ENCODE results near the gene TRUB1. TPM values are rescaled to one million over a fixed set of nuclear protein-coding genes. Genes with fewer than 3 reads are reported as not detected.

The TRUB1 gene
- total and polyA plus RNA-seq, 2 donors (not counting 1 experiment from before 2014, with no cell fraction given), result 19.6 to 38.5 TPM

GRCh38 chr10:114990991-114991390 lies 53.0 kb downstream of the TRUB1 start:
- Histone ChIP-seq H2AFZ (ENCODE audit: low read length) (no peak overlapping the region), H3K9me3 (ENCODE audit: control insufficient read depth, insufficient read depth, low read depth, low read length) (no peaks in the 10 kb centered on the region)

GRCh38 chr10:114992189-114992775 lies 54.3 kb downstream of the TRUB1 start:
- no peaks in the 10 kb centered on the region for H4K20me1 ChIP-seq (ENCODE audit: control insufficient read depth, extremely low read depth, insufficient read depth, low read length)
- no peak for DNase-seq (ENCODE audit: low read depth in 2 of 2)
- no peak overlapping the region for H3K4me3 ChIP-seq (replicated peaks in 1 of 4; ENCODE audit: control extremely low read depth in 1 of 4, insufficient read depth in 1 of 4, low read depth in 3 of 4, low read length in 4 of 4)
- no peak overlapping the region for H3K27ac ChIP-seq (ENCODE audit: insufficient read depth, low read length)
- H2AFZ ChIP-seq (ENCODE audit: low read length), result no peak overlapping the region
- H3K36me3 ChIP-seq (ENCODE audit: control insufficient read depth, insufficient read depth, low read length), result no peaks in the 10 kb centered on the region
- H3K4me2 ChIP-seq (ENCODE audit: extremely low read depth, insufficient read depth, low read length), result no peak overlapping the region
- no peaks in the 10 kb centered on the region for H3K27me3 ChIP-seq (ENCODE audit: control insufficient read depth, insufficient read depth, low read length)
- no peaks in the 10 kb centered on the region for H3K79me2 ChIP-seq (ENCODE audit: control insufficient read depth, insufficient read depth, low read length)
- no peak for TF ChIP-seq CTCF (conservative IDR thresholded peaks at IDR 0.05 in 1 of 2, IDR thresholded peaks at IDR 0.05 in 1 of 2; ENCODE audit: low read depth in 1 of 2, low read length in 2 of 2)
- TF ChIP-seq EZH2 (IDR thresholded peaks at IDR 0.05; ENCODE audit: low read length, missing control alignments), result no peak
- H3K4me1 ChIP-seq (ENCODE audit: control insufficient read depth, extremely low read depth, insufficient read depth, low read length), result peaks cover 8% of the 10 kb centered on the region
- no peaks in the 10 kb centered on the region for H3K9me3 ChIP-seq (ENCODE audit: control insufficient read depth, insufficient read depth, low read depth, low read length)
- H3K9ac ChIP-seq (ENCODE audit: insufficient read depth, low read length), result no peak overlapping the region

More at GRCh38 chr10:114990991-114991390, 53.0 kb downstream of the TRUB1 start:
- no peak overlapping the region for H3K9ac ChIP-seq (ENCODE audit: insufficient read depth, low read length)
- TF ChIP-seq CTCF (conservative IDR thresholded peaks at IDR 0.05 in 1 of 2, IDR thresholded peaks at IDR 0.05 in 1 of 2; ENCODE audit: low read depth in 1 of 2, low read length in 2 of 2), result no peak
- TF ChIP-seq EZH2 (IDR thresholded peaks at IDR 0.05; ENCODE audit: low read length, missing control alignments), result no peak
- no peaks in the 10 kb centered on the region for H3K36me3 ChIP-seq (ENCODE audit: control insufficient read depth, insufficient read depth, low read length)
- no peak for DNase-seq (ENCODE audit: low read depth in 2 of 2)
- H4K20me1 ChIP-seq (ENCODE audit: control insufficient read depth, extremely low read depth, insufficient read depth, low read length), result no peaks in the 10 kb centered on the region
- no peaks in the 10 kb centered on the region for H3K27me3 ChIP-seq (ENCODE audit: control insufficient read depth, insufficient read depth, low read length)
- H3K27ac ChIP-seq (ENCODE audit: insufficient read depth, low read length), result no peak overlapping the region
- no peaks in the 10 kb centered on the region for H3K79me2 ChIP-seq (ENCODE audit: control insufficient read depth, insufficient read depth, low read length)
- H3K4me3 ChIP-seq (replicated peaks in 1 of 4; ENCODE audit: control extremely low read depth in 1 of 4, insufficient read depth in 1 of 4, low read depth in 3 of 4, low read length in 4 of 4), result no peak overlapping the region
- no peak overlapping the region for H3K4me2 ChIP-seq (ENCODE audit: extremely low read depth, insufficient read depth, low read length)
- H3K4me1 ChIP-seq (ENCODE audit: control insufficient read depth, extremely low read depth, insufficient read depth, low read length), result peaks cover 5% of the 10 kb centered on the region

GRCh38 chr10:114995468-114996247 lies 57.7 kb downstream of the TRUB1 start:
- H3K9ac ChIP-seq (ENCODE audit: insufficient read depth, low read length), result no peak overlapping the region

More at GRCh38 chr10:114995468-114996247, 57.7 kb downstream of the TRUB1 start:
- H3K4me3 ChIP-seq (replicated peaks in 1 of 4; ENCODE audit: control extremely low read depth in 1 of 4, insufficient read depth in 1 of 4, low read depth in 3 of 4, low read length in 4 of 4), result no peak overlapping the region
- H3K4me2 ChIP-seq (ENCODE audit: extremely low read depth, insufficient read depth, low read length), result peak overlapping the region; percentile 11
- peak overlapping the region; percentile 48 for H2AFZ ChIP-seq (ENCODE audit: low read length)
- DNase-seq (ENCODE audit: low read depth in 2 of 2), result peak in 1 of 2 donors; percentile 77
- H3K79me2 ChIP-seq (ENCODE audit: control insufficient read depth, insufficient read depth, low read length), result no peaks in the 10 kb centered on the region
- H3K27ac ChIP-seq (ENCODE audit: insufficient read depth, low read length), result peak overlapping the region; percentile 4
- H3K4me1 ChIP-seq (ENCODE audit: control insufficient read depth, extremely low read depth, insufficient read depth, low read length), result peaks cover 4% of the 10 kb centered on the region
- H3K9me3 ChIP-seq (ENCODE audit: control insufficient read depth, insufficient read depth, low read depth, low read length), result no peaks in the 10 kb centered on the region
- no peak for TF ChIP-seq CTCF (conservative IDR thresholded peaks at IDR 0.05 in 1 of 2, IDR thresholded peaks at IDR 0.05 in 1 of 2; ENCODE audit: low read depth in 1 of 2, low read length in 2 of 2)
- no peak for TF ChIP-seq EZH2 (IDR thresholded peaks at IDR 0.05; ENCODE audit: low read length, missing control alignments)
- H4K20me1 ChIP-seq (ENCODE audit: control insufficient read depth, extremely low read depth, insufficient read depth, low read length), result no peaks in the 10 kb centered on the region
- H3K36me3 ChIP-seq (ENCODE audit: control insufficient read depth, insufficient read depth, low read length), result no peaks in the 10 kb centered on the region
- no peaks in the 10 kb centered on the region for H3K27me3 ChIP-seq (ENCODE audit: control insufficient read depth, insufficient read depth, low read length)
